Spleen (tissue), 11 donors: Measurements from ENCODE around the gene CLCN6. TPM values are rescaled to one million over a fixed set of nuclear protein-coding genes. Genes with fewer than 3 reads are reported as not detected.

Experiments
- DNase-seq: peaks from one replicate; pipeline ENCODE4 v3.0.0-alpha.2; 2020
- H3K27ac ChIP-seq, 8 donors: fragments of 200-600 bp; sonication (generic) in 7 of 8; 1 replicate in 4 of 8; 2 replicates in 4 of 8; pipeline versions ENCODE4 v1.5.0 to v1.8.0; 2016 to 2021; ENCODE audit warnings: inconsistent platforms in 4 of 8, mild to moderate bottlenecking in 4 of 8, moderate library complexity in 1 of 8
- H3K27me3 ChIP-seq, 7 donors: fragments of 200-600 bp; sonication (generic) in 6 of 7; replicated peaks in 1 of 7; 1 replicate in 4 of 7; 2 replicates in 3 of 7; pipeline versions ENCODE4 v1.5.0 to v1.8.0; 2016 to 2021; ENCODE audit warnings: inconsistent platforms in 3 of 7, mild to moderate bottlenecking in 1 of 7
- H3K36me3 ChIP-seq, 6 donors: fragments of 200-600 bp; sonication (generic) in 5 of 6; 1 replicate in 4 of 6; 2 replicates in 2 of 6; pipeline versions ENCODE4 v1.5.0 to v1.8.0; 2016 to 2021; ENCODE audit warnings: inconsistent platforms in 2 of 6
- H3K4me1 ChIP-seq, 6 donors: fragments of 200-600 bp; sonication (generic) in 5 of 6; 1 replicate in 3 of 6; 2 replicates in 3 of 6; pipeline versions ENCODE4 v1.5.0 to v1.8.0; 2016 to 2021; ENCODE audit warnings: inconsistent platforms in 3 of 6
- H3K4me3 ChIP-seq, 8 donors: fragments of 200-600 bp; sonication (generic) in 7 of 8; 1 replicate in 4 of 8; 2 replicates in 4 of 8; pipeline versions ENCODE4 v1.5.0 to v1.8.0; 2016 to 2021; ENCODE audit warnings: inconsistent platforms in 4 of 8, mild to moderate bottlenecking in 4 of 8, moderate library complexity in 2 of 8
- H3K9me3 ChIP-seq, 8 donors: fragments of 200-600 bp; sonication (generic) in 7 of 8; 1 replicate in 4 of 8; 2 replicates in 4 of 8; pipeline versions ENCODE4 v1.5.0 to v1.8.0; 2016 to 2021; ENCODE audit warnings: inconsistent platforms in 4 of 8
- CTCF ChIP-seq, 11 experiments: fragments of 200-600 bp in 7 of 11; fragments of 450-650 bp in 4 of 11; sonication (generic) in 4 of 11; IDR thresholded peaks in 8 of 11; conservative IDR thresholded peaks in 3 of 11; 1 replicate in 7 of 11; 2 replicates in 4 of 11; pipeline versions ENCODE4 v1.4.0 to v1.8.0; 2016 to 2021; ENCODE audit warnings: antibody characterized with exemption in 11 of 11, inconsistent platforms in 4 of 11, mild to moderate bottlenecking in 1 of 11
- POLR2A ChIP-seq, 3 donors: fragments of 450-650 bp; IDR thresholded peaks; one replicate each; pipeline ENCODE4 v1.5.1; 2017; ENCODE audit warnings: antibody characterized with exemption in 3 of 3, mild to moderate bottlenecking in 1 of 3
- POLR2AphosphoS5 ChIP-seq, 3 donors: sonication (generic); formaldehyde crosslinking; IDR thresholded peaks; one replicate each; pipeline ENCODE4 v1.5.1; 2017; ENCODE audit warnings: antibody characterized with exemption in 3 of 3
- WGBS, 5 donors: extraction: QIAGEN DNeasy Blood & Tissue Kit in 3 of 5; methylation state at CpG; one replicate each; pipeline versions ENCODE4 v1.1.5 to v1.1.7; 2013 to 2018; 5-methylcytosine and 5-hydroxymethylcytosine counted together
- intact Hi-C: fragments of 100-400 bp; cut with DNase I; formaldehyde crosslinking; loops from one replicate; pipeline ENCODE4 v1.15.0; 2023; ENCODE audit warnings: low total_unique reads
- polyA plus RNA-seq, 3 donors: library from polyadenylated mRNA; stranded (reverse); fragments of 200-250 nt; gene quantifications; one replicate each; pipeline ENCODE4 v1.2.1, GENCODE V29; 2013
- total RNA-seq, 7 donors: library from RNA; depleted of rRNA in 3 of 7; stranded (reverse); fragments of >200 nt in 3 of 7; fragmentation: NEBNext Ultra II Directional in 4 of 7; extraction: Animal tissue kit (Norgen Biotek cat#: 25700) in 4 of 7; gene quantifications; one replicate each; pipeline versions ENCODE4 v1.1.0 to v1.2.1, GENCODE V29; 2016 to 2021
- donor health status: healthy with polysubstance abuse.
- donor health status: DM: no; HTN: no; CAD: no; lungs with moderate emphysema.
- donor health status: DM: no; HTN: no; CAD: no.
- donor health status: Bipolar disorder and iron deficiency.
- donor health status: healthy.
- donor health status: DM: no; HTN: no; CAD: no.
- donor health status: DM: yes; HTN: yes; CAD: no.

Gene CLCN6
- total and polyA plus RNA-seq, 10 donors = 6.3 to 34.4 (median 23.2) TPM

- no peak for DNase-seq
- Histone ChIP-seq H3K36me3 (peaks cover 0 to 42% (median 28%) of the 10 kb centered on the region in 6 donors), H3K27ac (peak overlapping the region; percentile 86 to 98 (median 97)), H3K27me3 (no peaks in the 10 kb centered on the region), H3K9me3 (no peaks in the 10 kb centered on the region), H3K4me3 (peak overlapping the region; percentile 65 to 97 (median 82)), H3K4me1 (peaks cover 51 to 91% (median 81%) of the 10 kb centered on the region in 6 donors)
- 6 to 10% (median 9%) methylated on average over 12 to 17 of the region's 17 CpGs for WGBS, 5 donors
- intact Hi-C loops = loop anchor here (5.0 kb wide), 1 partner anchor 73 kb away; no protein-coding TSS in a partner anchor
- TF ChIP-seq POLR2AphosphoS5 (IDR thresholded peaks at IDR 0.05) = no peak
- TF ChIP-seq POLR2A (IDR thresholded peaks at IDR 0.05) = no peak
- no peak for TF ChIP-seq CTCF (IDR thresholded peaks at IDR 0.05 in 8 of 11, conservative IDR thresholded peaks at IDR 0.05 in 3 of 11)
Observed at GRCh38 chr1:11804666-11805421, 1.1 kb upstream of the CLCN6 start.

GRCh38 chr1:11806307-11806936 is 431 bp downstream of the CLCN6 start:
- Histone ChIP-seq H3K27ac (peak overlapping the region; percentile 86 to 98 (median 97)), H3K36me3 (peaks cover 0 to 42% (median 18%) of the 10 kb centered on the region in 6 donors), H3K27me3 (no peaks in the 10 kb centered on the region), H3K4me1 (peaks cover 44 to 89% (median 69%) of the 10 kb centered on the region in 6 donors), H3K4me3 (peak overlapping the region; percentile 65 to 97 (median 82)), H3K9me3 (no peaks in the 10 kb centered on the region)
- no peak for TF ChIP-seq POLR2AphosphoS5 (IDR thresholded peaks at IDR 0.05)
- TF ChIP-seq CTCF (IDR thresholded peaks at IDR 0.05 in 8 of 11, conservative IDR thresholded peaks at IDR 0.05 in 3 of 11) = no peak
- TF ChIP-seq POLR2A (IDR thresholded peaks at IDR 0.05) = no peak
- no peak for DNase-seq
- WGBS, 5 donors = 0 to 2% (median 1%) methylated on average over 12 to 20 of the region's 20 CpGs
- intact Hi-C loops = no loop called here

GRCh38 chr1:11807133-11807532 is 1.1 kb downstream of the CLCN6 start:
- intact Hi-C loops = no loop called here
- H3K4me3 ChIP-seq = peak overlapping the region; percentile 65 to 97 (median 82)
- WGBS, 5 donors = 35 to 60% (median 44%) methylated on average over 2 of the region's 2 CpGs
- H3K4me1 ChIP-seq = peaks cover 38 to 86% (median 62%) of the 10 kb centered on the region in 6 donors
- peaks cover 0 to 45% (median 20%) of the 10 kb centered on the region in 6 donors for H3K36me3 ChIP-seq
- no peak for TF ChIP-seq CTCF (IDR thresholded peaks at IDR 0.05 in 8 of 11, conservative IDR thresholded peaks at IDR 0.05 in 3 of 11)
- no peak for TF ChIP-seq POLR2A (IDR thresholded peaks at IDR 0.05)
- no peaks in the 10 kb centered on the region for H3K9me3 ChIP-seq
- no peak for DNase-seq
- H3K27me3 ChIP-seq = no peaks in the 10 kb centered on the region
- H3K27ac ChIP-seq = peak overlapping the region; percentile 29 to 98 (median 97)

DNA sequence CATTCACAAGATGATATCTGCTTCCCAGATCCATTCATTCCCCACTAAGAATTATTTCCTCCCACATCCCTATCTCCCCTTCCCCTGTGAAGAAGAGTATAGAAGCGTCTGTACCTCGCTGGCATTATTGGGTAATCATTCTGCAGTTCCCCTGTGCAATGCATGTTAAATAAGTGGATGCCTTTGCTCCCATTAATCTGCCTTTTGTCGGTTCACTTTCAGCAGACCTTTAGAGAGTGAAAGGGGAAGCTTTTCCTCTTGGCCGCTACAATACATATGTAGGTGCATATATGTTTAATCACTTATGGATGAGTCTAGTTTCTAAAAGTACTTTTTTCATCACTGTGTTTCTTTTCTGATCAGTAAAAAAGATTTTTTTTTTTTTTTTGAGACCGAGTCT is 7.0 kb downstream of the CLCN6 start:
- 62 to 85% (median 77%) methylated on average over 5 of the region's 5 CpGs for WGBS, 5 donors
- Histone ChIP-seq H3K36me3 (peaks cover 0 to 78% (median 43%) of the 10 kb centered on the region in 6 donors), H3K4me3 (no peak overlapping the region), H3K4me1 (peaks cover 0 to 74% (median 37%) of the 10 kb centered on the region in 6 donors), H3K27me3 (no peaks in the 10 kb centered on the region), H3K27ac (peak overlapping the region in 1 of 8 donors; percentile 85), H3K9me3 (no peaks in the 10 kb centered on the region)
- DNase-seq = no peak
- intact Hi-C loops = no loop called here
- no peak for TF ChIP-seq POLR2A (IDR thresholded peaks at IDR 0.05)
- TF ChIP-seq CTCF (IDR thresholded peaks at IDR 0.05 in 8 of 11, conservative IDR thresholded peaks at IDR 0.05 in 3 of 11) = no peak
- no peak for TF ChIP-seq POLR2AphosphoS5 (IDR thresholded peaks at IDR 0.05)
